Thoracic aorta (tissue), 2 donors: ENCODE results near the gene HPX. TPM values are rescaled to one million over a fixed set of nuclear protein-coding genes. Genes with fewer than 3 reads are reported as not detected.

ENCODE experiments used
- ATAC-seq: fragments of 150-250 bp; one replicate; pipeline ENCODE4 v1.8.0; 2017; ENCODE audit warnings: low read depth; ENCODE audit not compliant: insufficient number of reproducible peaks, low FRiP score
- DNase-seq: peaks from one replicate; pipeline ENCODE4 v3.0.0-alpha.2; 2020; ENCODE audit warnings: low spot score
- H3K27ac ChIP-seq, 2 donors: fragments of 200-600 bp; sonication (generic); 1 replicate in 1 of 2; 2 replicates in 1 of 2; pipeline ENCODE4 v1.5.1; 2016; ENCODE audit warnings: mild to moderate bottlenecking in 2 of 2, moderate library complexity in 2 of 2
- H3K27me3 ChIP-seq: fragments of 200-600 bp; sonication (generic); replicated peaks from 2 replicates; pipeline ENCODE4 v1.6.0; 2016; ENCODE audit warnings: mild to moderate bottlenecking; ENCODE audit not compliant: insufficient read depth
- H3K36me3 ChIP-seq: fragments of 200-600 bp; sonication (generic); one replicate; pipeline ENCODE4 v1.5.1; 2016
- H3K4me1 ChIP-seq, 2 donors: fragments of 200-600 bp; sonication (generic); 1 replicate in 1 of 2; 2 replicates in 1 of 2; pipeline versions ENCODE4 v1.5.1 to v1.6.0; 2016; ENCODE audit warnings: low read depth in 2 of 2, mild to moderate bottlenecking in 1 of 2; ENCODE audit not compliant: control insufficient read depth in 1 of 2
- H3K4me3 ChIP-seq: fragments of 200-600 bp; sonication (generic); 2 replicates; pipeline ENCODE4 v1.5.1; 2016; ENCODE audit warnings: mild to moderate bottlenecking
- H3K9me3 ChIP-seq: fragments of 200-600 bp; sonication (generic); 2 replicates; pipeline ENCODE4 v1.5.1; 2016
- total RNA-seq, 2 donors: library from RNA; depleted of rRNA; stranded (reverse); fragments of >200 nt; gene quantifications; one replicate each; pipeline versions ENCODE4 v1.1.0 to v1.2.3, GENCODE V29; 2016
- TF ChIP-seq, protein P1 (sequence below): fragments of 200-600 bp; sonication (generic); IDR thresholded peaks from one replicate; pipeline ENCODE4 v1.5.1; 2019; ENCODE audit warnings: antibody characterized with exemption

Gene HPX
- total RNA-seq, 2 donors from 2014 or later = 0.54 to 2.9 TPM

DNA sequence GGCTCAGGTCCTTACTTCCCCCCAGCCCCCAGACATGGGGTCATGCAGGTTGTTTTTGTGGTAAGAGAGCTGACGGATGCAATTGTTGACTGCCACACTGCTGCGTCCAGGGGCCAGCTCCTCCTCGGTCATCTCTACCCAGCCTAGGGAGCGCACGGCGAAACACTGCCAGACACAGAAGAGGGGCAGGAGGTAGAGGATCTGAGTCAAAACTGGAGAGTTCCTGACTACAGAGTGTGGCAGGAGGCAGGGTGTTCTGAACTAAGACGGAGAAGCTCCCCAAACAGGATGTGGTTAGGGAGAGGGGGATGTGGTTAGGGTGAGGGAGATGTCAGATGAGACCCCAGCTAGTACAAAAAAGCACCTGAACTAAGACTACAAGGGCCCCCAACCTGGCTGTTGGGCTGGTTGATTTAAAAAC, 38.2 kb downstream of the HPX start:
- peaks cover 2 to 19% of the 10 kb centered on the region in 2 donors for H3K4me1 ChIP-seq
- no peak overlapping the region for H3K4me3 ChIP-seq
- TF ChIP-seq, protein P1, sequence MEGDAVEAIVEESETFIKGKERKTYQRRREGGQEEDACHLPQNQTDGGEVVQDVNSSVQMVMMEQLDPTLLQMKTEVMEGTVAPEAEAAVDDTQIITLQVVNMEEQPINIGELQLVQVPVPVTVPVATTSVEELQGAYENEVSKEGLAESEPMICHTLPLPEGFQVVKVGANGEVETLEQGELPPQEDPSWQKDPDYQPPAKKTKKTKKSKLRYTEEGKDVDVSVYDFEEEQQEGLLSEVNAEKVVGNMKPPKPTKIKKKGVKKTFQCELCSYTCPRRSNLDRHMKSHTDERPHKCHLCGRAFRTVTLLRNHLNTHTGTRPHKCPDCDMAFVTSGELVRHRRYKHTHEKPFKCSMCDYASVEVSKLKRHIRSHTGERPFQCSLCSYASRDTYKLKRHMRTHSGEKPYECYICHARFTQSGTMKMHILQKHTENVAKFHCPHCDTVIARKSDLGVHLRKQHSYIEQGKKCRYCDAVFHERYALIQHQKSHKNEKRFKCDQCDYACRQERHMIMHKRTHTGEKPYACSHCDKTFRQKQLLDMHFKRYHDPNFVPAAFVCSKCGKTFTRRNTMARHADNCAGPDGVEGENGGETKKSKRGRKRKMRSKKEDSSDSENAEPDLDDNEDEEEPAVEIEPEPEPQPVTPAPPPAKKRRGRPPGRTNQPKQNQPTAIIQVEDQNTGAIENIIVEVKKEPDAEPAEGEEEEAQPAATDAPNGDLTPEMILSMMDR = no peak
- H3K27me3 ChIP-seq = no peaks in the 10 kb centered on the region
- no peak for ATAC-seq
- DNase-seq = no peak
- peaks cover 13% of the 10 kb centered on the region for H3K36me3 ChIP-seq
- no peaks in the 10 kb centered on the region for H3K9me3 ChIP-seq
- H3K27ac ChIP-seq = no peak overlapping the region

DNA sequence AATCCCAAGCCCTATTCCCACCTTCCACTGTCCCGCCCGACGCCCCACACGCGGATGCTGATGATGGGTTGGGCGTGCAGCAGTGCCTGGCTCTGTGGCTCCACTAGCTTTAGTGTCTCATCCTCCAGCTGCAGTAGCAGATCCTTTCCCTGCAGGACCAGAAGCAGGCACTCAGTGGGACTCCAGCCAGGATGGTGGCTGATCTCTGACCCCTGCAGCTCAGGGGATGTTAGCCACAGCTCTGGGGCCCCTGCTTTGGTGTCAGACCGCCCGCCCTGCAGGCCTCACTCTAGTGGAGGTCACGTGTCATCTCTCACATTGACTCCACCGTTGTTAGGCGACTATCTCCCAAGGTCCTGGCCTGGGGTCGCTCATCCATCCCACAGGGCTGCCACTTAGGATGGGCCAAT, 38.7 kb downstream of the HPX start:
- H3K9me3 ChIP-seq = no peaks in the 10 kb centered on the region
- H3K4me3 ChIP-seq = no peak overlapping the region
- no peak for ATAC-seq
- TF ChIP-seq, protein P1 = no peak
- no peaks in the 10 kb centered on the region for H3K27me3 ChIP-seq
- H3K36me3 ChIP-seq = peaks cover 13% of the 10 kb centered on the region
- DNase-seq = no peak
- peaks cover 3 to 24% of the 10 kb centered on the region in 2 donors for H3K4me1 ChIP-seq
- no peak overlapping the region for H3K27ac ChIP-seq

DNA sequence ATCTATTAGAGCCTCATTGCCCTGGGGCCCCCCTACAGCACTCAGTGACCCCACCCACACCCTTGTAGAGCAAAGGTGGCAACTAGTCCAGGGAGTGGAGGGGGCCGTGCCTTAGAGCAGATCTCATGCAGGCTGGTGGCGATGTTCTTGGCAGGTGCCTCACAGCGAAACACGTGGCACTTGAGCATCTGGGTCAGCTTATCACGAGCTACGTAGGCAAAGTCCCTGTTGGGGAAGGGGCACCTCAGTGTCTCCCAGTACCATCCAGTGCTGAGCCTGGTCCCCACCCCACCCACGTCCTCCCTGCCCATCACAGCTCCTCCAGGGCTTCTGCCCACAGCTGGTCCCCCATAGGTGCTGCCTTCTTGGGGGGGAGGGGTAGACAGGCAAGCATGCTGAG, 39.3 kb downstream of the HPX start:
- no peaks in the 10 kb centered on the region for H3K9me3 ChIP-seq
- H3K27me3 ChIP-seq = no peaks in the 10 kb centered on the region
- H3K27ac ChIP-seq = no peak overlapping the region
- no peak overlapping the region for H3K4me3 ChIP-seq
- peaks cover 3 to 24% of the 10 kb centered on the region in 2 donors for H3K4me1 ChIP-seq
- TF ChIP-seq, protein P1 = no peak
- DNase-seq (no peak), ATAC-seq (no peak)
- H3K36me3 ChIP-seq = peaks cover 13% of the 10 kb centered on the region

DNA sequence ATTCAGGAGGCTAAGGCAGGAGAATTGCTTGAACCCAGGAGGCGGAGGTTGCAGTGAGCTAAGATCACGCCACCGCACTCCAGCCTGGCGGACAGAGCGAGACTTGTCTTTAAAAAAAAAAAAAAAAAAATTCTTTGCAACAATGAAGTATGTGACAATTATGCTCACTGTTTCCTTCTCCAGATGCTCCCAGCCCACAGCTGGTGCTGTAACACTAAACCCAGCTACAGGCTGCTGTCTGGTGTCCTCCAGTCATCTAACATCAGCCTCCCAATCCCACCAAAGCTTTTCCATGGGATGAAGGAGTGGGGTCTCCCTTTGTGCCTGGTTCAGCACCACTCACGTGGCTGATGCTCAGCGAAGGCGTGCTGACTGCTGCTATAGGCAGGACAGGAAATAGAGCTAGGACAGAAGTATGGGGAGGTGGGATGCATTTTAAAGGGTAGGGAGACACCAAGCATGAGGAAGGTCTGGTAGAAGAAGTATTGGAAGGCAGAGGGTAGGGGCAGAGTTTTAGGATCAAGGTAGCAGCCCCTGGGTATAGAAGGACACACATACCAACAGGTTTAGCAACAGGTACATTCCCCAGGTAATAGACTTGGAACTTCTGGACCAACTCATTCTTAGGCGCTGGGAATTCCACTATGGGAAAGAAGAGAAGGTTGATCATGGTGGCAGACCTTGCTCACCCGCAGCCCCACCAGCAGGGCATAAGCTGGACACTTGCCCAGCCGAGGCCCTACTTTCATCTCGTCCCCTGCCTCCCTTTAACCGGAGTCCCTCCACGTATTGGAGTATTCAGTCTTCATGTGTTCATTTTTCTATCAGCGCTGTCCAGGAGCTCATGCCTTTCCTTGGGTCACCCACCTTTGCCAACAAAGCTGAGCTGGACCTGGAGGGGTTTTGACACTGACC, 40.1 kb downstream of the HPX start:
- no peak for DNase-seq
- Histone ChIP-seq H3K4me3 (no peak overlapping the region), H3K36me3 (peaks cover 13% of the 10 kb centered on the region), H3K27ac (no peak overlapping the region), H3K4me1 (peaks cover 3 to 24% of the 10 kb centered on the region in 2 donors), H3K27me3 (no peaks in the 10 kb centered on the region), H3K9me3 (no peaks in the 10 kb centered on the region)
- TF ChIP-seq, protein P1 = no peak
- ATAC-seq = no peak

DNA sequence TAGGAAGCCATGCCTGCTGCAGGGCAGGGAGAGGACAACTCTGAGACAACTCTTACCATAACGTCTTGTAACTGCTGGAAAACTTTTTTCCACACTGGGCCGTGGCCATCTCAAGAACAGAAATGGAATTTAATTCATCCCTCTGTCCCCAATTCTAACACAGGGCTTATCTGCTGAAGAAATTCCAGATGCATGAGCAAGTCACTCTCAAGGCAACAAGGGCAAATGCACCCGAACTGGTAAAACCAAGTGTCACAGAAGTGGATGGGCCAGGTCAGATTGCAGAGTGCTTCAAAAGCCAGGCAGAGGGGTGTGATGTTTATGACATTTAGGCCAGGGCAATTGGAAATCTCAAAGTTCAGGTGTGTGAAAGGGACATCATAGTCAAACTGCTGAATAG, 43.2 kb downstream of the HPX start:
- Histone ChIP-seq H3K27ac (peak overlapping the region in 1 of 2 donors; percentile 2), H3K36me3 (peaks cover 21% of the 10 kb centered on the region)
- ATAC-seq = no peak

More for the DNA sequence above, 43.2 kb downstream of the HPX start:
- DNase-seq = no peak
- H3K4me1 ChIP-seq = peaks cover 3 to 14% of the 10 kb centered on the region in 2 donors
- no peaks in the 10 kb centered on the region for H3K27me3 ChIP-seq
- TF ChIP-seq, protein P1 = no peak
- no peaks in the 10 kb centered on the region for H3K9me3 ChIP-seq
- no peak overlapping the region for H3K4me3 ChIP-seq
